Esophagus squamous epithelium (tissue), 5 donors: Measurements from ENCODE around the gene CAPN12. TPM values are rescaled to one million over a fixed set of nuclear protein-coding genes. Genes with fewer than 3 reads are reported as not detected.

Experiments
- DNase-seq: peaks from one replicate; lab custom pipeline; 2025; lab: John Stamatoyannopoulos, UW
- H3K27ac ChIP-seq, 4 donors: fragments of 200-600 bp; sonication (generic); one replicate each; pipeline ENCODE4 v1.5.1; 2016 to 2019; ENCODE audit warnings: mild to moderate bottlenecking in 1 of 4
- H3K27me3 ChIP-seq, 4 donors: fragments of 200-600 bp; sonication (generic); 1 replicate in 3 of 4; 2 replicates in 1 of 4; pipeline versions ENCODE4 v1.5.1 to v1.6.0; 2017 to 2021; ENCODE audit warnings: antibody characterized with exemption in 1 of 4
- H3K36me3 ChIP-seq, 3 donors: fragments of 200-600 bp; sonication (generic); one replicate each; pipeline ENCODE4 v1.5.1; 2016 to 2019
- H3K4me1 ChIP-seq, 3 donors: fragments of 200-600 bp; sonication (generic); one replicate each; pipeline ENCODE4 v1.5.1; 2017 to 2019
- H3K4me3 ChIP-seq, 4 donors: fragments of 200-600 bp; sonication (generic); 1 replicate in 3 of 4; 2 replicates in 1 of 4; pipeline ENCODE4 v1.5.1; 2016 to 2019; ENCODE audit warnings: mild to moderate bottlenecking in 2 of 4, moderate library complexity in 1 of 4
- H3K9me3 ChIP-seq, 3 donors: fragments of 200-600 bp; sonication (generic); one replicate each; pipeline ENCODE4 v1.5.1; 2016 to 2019
- POLR2A ChIP-seq, 4 donors: fragments of 450-650 bp; IDR thresholded peaks; one replicate each; pipeline ENCODE4 v1.6.1; 2017; ENCODE audit warnings: antibody characterized with exemption in 4 of 4, mild to moderate bottlenecking in 4 of 4, moderate library complexity in 3 of 4
- WGBS, 2 donors: methylation state at CpG; one replicate each; pipeline ENCODE4 v1.1.5; 2018; 5-methylcytosine and 5-hydroxymethylcytosine counted together
- intact Hi-C: fragments of 100-400 bp; cut with DNase I; formaldehyde crosslinking; loops from one replicate; pipeline ENCODE4 v1.15.0; 2022
- total RNA-seq, 4 donors: library from RNA; depleted of rRNA; stranded (reverse); fragments of >200 nt; gene quantifications; one replicate each; pipeline ENCODE4 v1.1.0, GENCODE V29; 2016
- TF ChIP-seq, protein P1 (sequence below), 6 experiments: fragments of 450-650 bp in 4 of 6; fragments of 200-600 bp in 2 of 6; sonication (generic) in 2 of 6; IDR thresholded peaks; one replicate each; pipeline ENCODE4 v1.5.1; 2016 to 2019; ENCODE audit warnings: antibody characterized with exemption in 6 of 6, mild to moderate bottlenecking in 4 of 6, moderate library complexity in 4 of 6
- donor health status: DM: yes; HTN: yes; CAD: no.

CAPN12 gene
- total RNA-seq, 4 donors from 2014 or later, result 1.5 to 4.2 (median 1.8) TPM

- no peaks in the 10 kb centered on the region for H3K27me3 ChIP-seq
- intact Hi-C loops, result no loop called here
- TF ChIP-seq, protein P1, sequence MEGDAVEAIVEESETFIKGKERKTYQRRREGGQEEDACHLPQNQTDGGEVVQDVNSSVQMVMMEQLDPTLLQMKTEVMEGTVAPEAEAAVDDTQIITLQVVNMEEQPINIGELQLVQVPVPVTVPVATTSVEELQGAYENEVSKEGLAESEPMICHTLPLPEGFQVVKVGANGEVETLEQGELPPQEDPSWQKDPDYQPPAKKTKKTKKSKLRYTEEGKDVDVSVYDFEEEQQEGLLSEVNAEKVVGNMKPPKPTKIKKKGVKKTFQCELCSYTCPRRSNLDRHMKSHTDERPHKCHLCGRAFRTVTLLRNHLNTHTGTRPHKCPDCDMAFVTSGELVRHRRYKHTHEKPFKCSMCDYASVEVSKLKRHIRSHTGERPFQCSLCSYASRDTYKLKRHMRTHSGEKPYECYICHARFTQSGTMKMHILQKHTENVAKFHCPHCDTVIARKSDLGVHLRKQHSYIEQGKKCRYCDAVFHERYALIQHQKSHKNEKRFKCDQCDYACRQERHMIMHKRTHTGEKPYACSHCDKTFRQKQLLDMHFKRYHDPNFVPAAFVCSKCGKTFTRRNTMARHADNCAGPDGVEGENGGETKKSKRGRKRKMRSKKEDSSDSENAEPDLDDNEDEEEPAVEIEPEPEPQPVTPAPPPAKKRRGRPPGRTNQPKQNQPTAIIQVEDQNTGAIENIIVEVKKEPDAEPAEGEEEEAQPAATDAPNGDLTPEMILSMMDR (IDR thresholded peaks at IDR 0.05), result no peak
- peak in 1 of 4 donors; percentile 9 for TF ChIP-seq POLR2A (IDR thresholded peaks at IDR 0.05)
- peaks cover 30 to 62% (median 50%) of the 10 kb centered on the region in 3 donors for H3K4me1 ChIP-seq
- H3K4me3 ChIP-seq, result no peak overlapping the region
- no peaks in the 10 kb centered on the region for H3K9me3 ChIP-seq
- DNase-seq, result no peak
- peaks cover 46 to 100% (median 76%) of the 10 kb centered on the region in 3 donors for H3K36me3 ChIP-seq
- WGBS, 2 donors, result 47 to 56% methylated on average over 7 to 11 of the region's 19 CpGs
- H3K27ac ChIP-seq, result peak overlapping the region; percentile 26 to 86 (median 81)
Observed at GRCh38 chr19:38713227-38713649, 31.0 kb downstream of the CAPN12 start.

DNA sequence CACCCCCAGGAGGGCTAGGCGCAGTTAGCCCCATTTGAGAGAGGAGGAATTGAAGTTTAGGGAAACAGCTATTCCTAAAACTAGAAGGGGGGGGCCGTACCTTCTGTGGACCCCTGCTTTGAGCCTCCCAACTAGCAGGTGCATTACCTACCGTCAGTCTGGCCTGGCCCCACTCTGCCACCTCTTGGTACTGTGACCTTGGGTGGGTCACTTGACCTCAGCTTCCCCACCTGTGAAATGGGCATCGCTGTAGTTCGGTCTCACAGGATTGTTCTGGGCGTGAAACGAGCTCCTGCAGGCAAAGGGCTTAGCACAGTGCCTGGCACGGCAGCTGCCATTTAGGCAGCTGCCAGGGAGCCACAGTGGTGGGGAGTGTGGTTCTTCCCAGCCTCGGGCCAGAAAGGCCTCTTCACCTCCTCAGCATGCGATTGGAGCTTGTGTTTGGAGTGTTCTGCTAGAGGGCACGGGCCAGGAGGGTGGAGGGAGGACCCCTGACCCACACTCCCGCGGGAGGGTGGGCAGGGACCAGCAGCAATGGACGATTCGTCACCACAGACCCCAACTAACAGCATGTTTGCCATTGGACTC is 32.0 kb downstream of the CAPN12 start:
- TF ChIP-seq, protein P1 (IDR thresholded peaks at IDR 0.05), result no peak
- TF ChIP-seq POLR2A (IDR thresholded peaks at IDR 0.05), result no peak
- H3K4me1 ChIP-seq, result peaks cover 33 to 69% (median 57%) of the 10 kb centered on the region in 3 donors
- intact Hi-C loops, result no loop called here
- no peaks in the 10 kb centered on the region for H3K9me3 ChIP-seq
- H3K4me3 ChIP-seq, result no peak overlapping the region
- no peak for DNase-seq
- 51 to 79% methylated on average over 3 to 5 of the region's 15 CpGs for WGBS, 2 donors
- H3K36me3 ChIP-seq, result peaks cover 46 to 100% (median 76%) of the 10 kb centered on the region in 3 donors
- H3K27me3 ChIP-seq, result no peaks in the 10 kb centered on the region
- H3K27ac ChIP-seq, result peak overlapping the region; percentile 26 to 86 (median 81)

DNA sequence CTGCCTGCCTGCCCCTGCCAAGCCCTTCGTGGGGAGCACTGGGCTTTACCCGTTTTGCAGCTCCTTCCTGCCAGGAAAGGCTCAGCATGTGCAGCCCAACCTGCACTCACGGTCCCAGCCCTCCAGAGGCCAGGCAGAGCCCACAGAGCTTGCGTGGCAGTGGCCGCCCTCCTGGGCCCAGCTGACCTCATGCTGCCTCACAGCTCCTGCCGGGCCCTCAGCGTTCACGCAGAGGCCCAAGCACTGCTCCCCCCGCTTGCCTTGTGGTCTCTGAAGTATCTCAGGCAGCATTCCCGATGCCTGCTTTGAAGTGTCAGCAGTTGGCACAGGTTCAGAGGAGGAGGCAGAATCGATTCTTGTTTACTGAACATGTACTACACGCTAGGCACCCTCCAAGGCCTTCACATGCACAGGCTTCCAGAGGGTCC is 32.5 kb downstream of the CAPN12 start:
- no peaks in the 10 kb centered on the region for H3K9me3 ChIP-seq
- no peaks in the 10 kb centered on the region for H3K27me3 ChIP-seq
- DNase-seq, result no peak
- H3K4me3 ChIP-seq, result no peak overlapping the region
- peak overlapping the region; percentile 26 to 86 (median 81) for H3K27ac ChIP-seq
- H3K36me3 ChIP-seq, result peaks cover 49 to 100% (median 76%) of the 10 kb centered on the region in 3 donors
- no peak for TF ChIP-seq POLR2A (IDR thresholded peaks at IDR 0.05)
- TF ChIP-seq, protein P1 (IDR thresholded peaks at IDR 0.05), result peak in 1 of 6 experiments; percentile 6
- intact Hi-C loops, result no loop called here
- H3K4me1 ChIP-seq, result peaks cover 33 to 74% (median 59%) of the 10 kb centered on the region in 3 donors
- WGBS, 2 donors, result 31 to 45% methylated on average over 4 to 6 of the region's 12 CpGs

GRCh38 chr19:38710928-38711725 is 33.1 kb downstream of the CAPN12 start:
- H3K4me1 ChIP-seq, result peaks cover 33 to 81% (median 61%) of the 10 kb centered on the region in 3 donors
- H3K9me3 ChIP-seq, result no peaks in the 10 kb centered on the region
- no peak overlapping the region for H3K4me3 ChIP-seq
- intact Hi-C loops, result no loop called here
- no peak for TF ChIP-seq POLR2A (IDR thresholded peaks at IDR 0.05)
- TF ChIP-seq, protein P1 (IDR thresholded peaks at IDR 0.05), result no peak
- no peaks in the 10 kb centered on the region for H3K27me3 ChIP-seq
- H3K36me3 ChIP-seq, result peaks cover 50 to 100% (median 80%) of the 10 kb centered on the region in 3 donors
- DNase-seq, result no peak
- H3K27ac ChIP-seq, result peak overlapping the region; percentile 16 to 86 (median 81)
- 32 to 36% methylated on average over 9 to 10 of the region's 25 CpGs for WGBS, 2 donors

DNA sequence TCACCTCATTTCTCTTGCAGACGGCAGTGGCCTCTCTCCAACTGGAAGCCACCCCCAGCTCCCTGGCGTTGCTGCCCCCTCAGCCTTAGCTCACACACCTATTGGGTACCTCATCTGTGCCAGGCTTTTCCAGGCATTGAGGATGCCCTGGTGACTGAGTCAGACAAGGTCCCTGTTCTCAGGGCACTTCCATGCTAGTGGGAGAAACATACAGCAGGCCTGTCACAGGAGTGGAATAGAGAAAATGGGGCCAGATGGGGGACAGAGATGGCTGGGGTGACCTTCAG is 33.9 kb downstream of the CAPN12 start:
- no peak for DNase-seq
- H3K4me1 ChIP-seq, result peaks cover 33 to 88% (median 64%) of the 10 kb centered on the region in 3 donors
- intact Hi-C loops, result no loop called here
- H3K9me3 ChIP-seq, result no peaks in the 10 kb centered on the region
- peaks cover 48 to 100% (median 80%) of the 10 kb centered on the region in 3 donors for H3K36me3 ChIP-seq
- no peak overlapping the region for H3K4me3 ChIP-seq
- WGBS, 2 donors, result 25 to 59% methylated on average over 2 of the region's 2 CpGs
- TF ChIP-seq POLR2A (IDR thresholded peaks at IDR 0.05), result no peak
- TF ChIP-seq, protein P1 (IDR thresholded peaks at IDR 0.05), result no peak
- no peaks in the 10 kb centered on the region for H3K27me3 ChIP-seq
- peak overlapping the region; percentile 16 to 86 (median 81) for H3K27ac ChIP-seq
